Transverse colon (tissue), 4 donors: Measurements from ENCODE around the gene ADRB1. TPM values are rescaled to one million over a fixed set of nuclear protein-coding genes. Genes with fewer than 3 reads are reported as not detected.

Experiments used
- DNase-seq: peaks from one replicate; pipeline ENCODE4 v3.0.0-alpha.2; 2019
- H3K27ac ChIP-seq, 4 donors: fragments of 200-600 bp; sonication (generic); 2 replicates each; pipeline ENCODE4 v1.5.1; 2016 to 2018; ENCODE audit warnings: inconsistent platforms in 4 of 4
- H3K27me3 ChIP-seq: fragments of 200-600 bp; sonication (generic); 2 replicates; pipeline ENCODE4 v1.5.1; 2017; ENCODE audit warnings: inconsistent platforms
- H3K36me3 ChIP-seq, 4 donors: fragments of 200-600 bp; sonication (generic); 2 replicates each; pipeline ENCODE4 v1.5.1; 2017 to 2019; ENCODE audit warnings: inconsistent platforms in 4 of 4
- H3K4me1 ChIP-seq, 4 donors: fragments of 200-600 bp; sonication (generic); 2 replicates each; pipeline ENCODE4 v1.5.1; 2017 to 2020; ENCODE audit warnings: inconsistent platforms in 4 of 4
- H3K4me3 ChIP-seq, 4 donors: fragments of 200-600 bp; sonication (generic); 1 replicate in 1 of 4; 2 replicates in 3 of 4; pipeline versions ENCODE4 v1.5.1 to v1.6.1; 2017 to 2019; ENCODE audit warnings: inconsistent platforms in 4 of 4
- H3K9me3 ChIP-seq, 2 donors: fragments of 200-600 bp; sonication (generic); 2 replicates each; pipeline ENCODE4 v1.5.1; 2017 to 2019; ENCODE audit warnings: inconsistent platforms in 2 of 2
- EP300 ChIP-seq: sonication (generic); formaldehyde crosslinking; IDR thresholded peaks from one replicate; pipeline ENCODE4 v1.6.1; 2017; ENCODE audit warnings: antibody characterized with exemption, low read depth
- POLR2A ChIP-seq: fragments of 450-650 bp; IDR thresholded peaks from one replicate; pipeline ENCODE4 v1.6.1; 2016; ENCODE audit warnings: antibody characterized with exemption, mild to moderate bottlenecking, moderate library complexity
- POLR2AphosphoS5 ChIP-seq, 3 donors: sonication (generic); formaldehyde crosslinking; IDR thresholded peaks; one replicate each; pipeline ENCODE4 v1.6.1; 2016; ENCODE audit warnings: antibody characterized with exemption in 3 of 3
- WGBS, 2 donors: methylation state at CpG; one replicate each; pipeline ENCODE4 v1.1.5; 2018; ENCODE audit warnings: low coverage in 1 of 2; 5-methylcytosine and 5-hydroxymethylcytosine counted together
- in situ Hi-C, 4 donors: fragments of 200-750 bp; cut with MboI; loops; one replicate each; pipeline versions ENCODE4 v1.15.0 to v1.15.1; 2017; ENCODE audit warnings: low sequenced_read_pairs in 3 of 4, low pct_ligation_motif_present in 1 of 4, low pct_unique_long_range_greater_than_20kb in 1 of 4
- intact Hi-C: fragments of 100-400 bp; cut with DNase I; formaldehyde crosslinking; loops from one replicate; pipeline ENCODE4 v1.15.1; 2023; ENCODE audit warnings: low total_unique reads
- total RNA-seq, 4 donors: library from RNA; depleted of rRNA; stranded (reverse); fragments of >200 nt; gene quantifications; one replicate each; pipeline ENCODE4 v1.1.0, GENCODE V29; 2016
- TF ChIP-seq, protein P1 (sequence below), 5 experiments: fragments of 200-600 bp in 3 of 5; fragments of 450-650 bp in 2 of 5; sonication (generic) in 3 of 5; IDR thresholded peaks; 1 replicate in 2 of 5; 2 replicates in 3 of 5; pipeline ENCODE4 v1.5.1; 2016 to 2017; ENCODE audit warnings: antibody characterized with exemption in 5 of 5, inconsistent platforms in 3 of 5, mild to moderate bottlenecking in 2 of 5, moderate library complexity in 1 of 5

ADRB1 gene
- total RNA-seq, 4 donors from 2014 or later, result 1.2 to 1.9 (median 1.4) TPM; not detected in 1

DNA sequence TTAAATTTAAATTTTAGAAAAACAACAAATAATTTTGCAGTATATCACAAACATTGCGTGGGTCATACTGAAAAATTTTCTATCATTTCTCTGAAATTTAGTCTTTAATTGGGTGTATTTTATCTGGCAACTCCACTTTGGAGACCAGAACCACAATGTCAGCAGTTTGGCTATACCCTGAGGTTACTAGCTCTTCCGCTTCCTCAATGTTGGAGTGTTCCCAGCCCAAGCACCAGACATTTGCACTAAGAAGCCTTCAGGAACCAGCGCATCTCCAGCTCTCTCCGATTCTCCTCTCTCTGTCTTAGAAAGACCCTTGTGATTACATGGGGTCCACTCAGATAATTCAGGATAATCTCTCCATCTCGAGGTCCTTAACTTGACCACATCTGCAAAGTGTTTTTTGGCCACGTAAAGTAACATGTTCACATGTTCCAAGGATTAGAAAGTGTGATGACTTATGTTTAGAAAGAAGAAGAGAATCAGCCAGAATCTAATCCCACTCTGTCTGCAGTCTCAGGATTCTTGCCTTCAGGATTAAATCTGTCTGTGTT lies 43.1 kb upstream of the ADRB1 start:
- Histone ChIP-seq H3K27me3 (no peaks in the 10 kb centered on the region), H3K4me1 (peaks cover 0 to 31% (median 4%) of the 10 kb centered on the region in 4 donors), H3K9me3 (no peaks in the 10 kb centered on the region), H3K27ac (peak overlapping the region in 1 of 4 donors; percentile 66), H3K4me3 (no peak overlapping the region), H3K36me3 (no peaks in the 10 kb centered on the region)
- TF ChIP-seq POLR2AphosphoS5 (IDR thresholded peaks at IDR 0.05), result no peak
- TF ChIP-seq, protein P1, sequence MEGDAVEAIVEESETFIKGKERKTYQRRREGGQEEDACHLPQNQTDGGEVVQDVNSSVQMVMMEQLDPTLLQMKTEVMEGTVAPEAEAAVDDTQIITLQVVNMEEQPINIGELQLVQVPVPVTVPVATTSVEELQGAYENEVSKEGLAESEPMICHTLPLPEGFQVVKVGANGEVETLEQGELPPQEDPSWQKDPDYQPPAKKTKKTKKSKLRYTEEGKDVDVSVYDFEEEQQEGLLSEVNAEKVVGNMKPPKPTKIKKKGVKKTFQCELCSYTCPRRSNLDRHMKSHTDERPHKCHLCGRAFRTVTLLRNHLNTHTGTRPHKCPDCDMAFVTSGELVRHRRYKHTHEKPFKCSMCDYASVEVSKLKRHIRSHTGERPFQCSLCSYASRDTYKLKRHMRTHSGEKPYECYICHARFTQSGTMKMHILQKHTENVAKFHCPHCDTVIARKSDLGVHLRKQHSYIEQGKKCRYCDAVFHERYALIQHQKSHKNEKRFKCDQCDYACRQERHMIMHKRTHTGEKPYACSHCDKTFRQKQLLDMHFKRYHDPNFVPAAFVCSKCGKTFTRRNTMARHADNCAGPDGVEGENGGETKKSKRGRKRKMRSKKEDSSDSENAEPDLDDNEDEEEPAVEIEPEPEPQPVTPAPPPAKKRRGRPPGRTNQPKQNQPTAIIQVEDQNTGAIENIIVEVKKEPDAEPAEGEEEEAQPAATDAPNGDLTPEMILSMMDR (IDR thresholded peaks at IDR 0.05), result no peak
- no peak for TF ChIP-seq EP300
- TF ChIP-seq POLR2A, result no peak
- WGBS, 2 donors, result 82 to 84% methylated on average over 5 to 6 of the region's 6 CpGs
- intact Hi-C loops (no loop called here), in situ Hi-C loops (no loop called here)
- DNase-seq, result no peak

DNA sequence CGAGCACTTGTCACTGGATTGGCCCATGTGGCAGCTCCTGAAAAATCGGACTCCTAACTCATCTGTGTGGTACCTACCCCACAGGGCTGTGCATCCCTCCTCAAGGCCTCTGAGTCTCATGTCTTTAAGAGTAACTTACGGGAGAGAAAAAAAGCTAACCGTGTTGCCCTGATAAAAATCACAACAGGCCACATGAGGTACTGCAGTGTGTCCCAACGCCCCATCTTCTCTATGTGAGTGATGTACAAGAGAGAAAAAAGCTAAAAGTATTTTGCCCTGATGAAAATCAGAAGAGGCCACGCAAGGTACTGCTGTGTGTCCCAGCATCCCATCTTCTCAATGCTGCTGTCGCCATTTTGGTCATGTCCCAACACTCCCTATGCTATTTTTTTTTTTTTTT lies 41.2 kb upstream of the ADRB1 start:
- TF ChIP-seq, protein P1 (IDR thresholded peaks at IDR 0.05), result peak in 1 of 5 experiments; percentile 5
- no peak for TF ChIP-seq POLR2AphosphoS5 (IDR thresholded peaks at IDR 0.05)
- H3K36me3 ChIP-seq, result no peaks in the 10 kb centered on the region
- peaks cover 0 to 25% (median 4%) of the 10 kb centered on the region in 4 donors for H3K4me1 ChIP-seq
- no peaks in the 10 kb centered on the region for H3K27me3 ChIP-seq
- no peak overlapping the region for H3K4me3 ChIP-seq
- intact Hi-C loops, result no loop called here
- 75 to 79% methylated on average over 4 to 7 of the region's 7 CpGs for WGBS, 2 donors
- H3K9me3 ChIP-seq, result no peaks in the 10 kb centered on the region
- in situ Hi-C loops, result no loop called here
- H3K27ac ChIP-seq, result no peak overlapping the region
- no peak for DNase-seq

DNA sequence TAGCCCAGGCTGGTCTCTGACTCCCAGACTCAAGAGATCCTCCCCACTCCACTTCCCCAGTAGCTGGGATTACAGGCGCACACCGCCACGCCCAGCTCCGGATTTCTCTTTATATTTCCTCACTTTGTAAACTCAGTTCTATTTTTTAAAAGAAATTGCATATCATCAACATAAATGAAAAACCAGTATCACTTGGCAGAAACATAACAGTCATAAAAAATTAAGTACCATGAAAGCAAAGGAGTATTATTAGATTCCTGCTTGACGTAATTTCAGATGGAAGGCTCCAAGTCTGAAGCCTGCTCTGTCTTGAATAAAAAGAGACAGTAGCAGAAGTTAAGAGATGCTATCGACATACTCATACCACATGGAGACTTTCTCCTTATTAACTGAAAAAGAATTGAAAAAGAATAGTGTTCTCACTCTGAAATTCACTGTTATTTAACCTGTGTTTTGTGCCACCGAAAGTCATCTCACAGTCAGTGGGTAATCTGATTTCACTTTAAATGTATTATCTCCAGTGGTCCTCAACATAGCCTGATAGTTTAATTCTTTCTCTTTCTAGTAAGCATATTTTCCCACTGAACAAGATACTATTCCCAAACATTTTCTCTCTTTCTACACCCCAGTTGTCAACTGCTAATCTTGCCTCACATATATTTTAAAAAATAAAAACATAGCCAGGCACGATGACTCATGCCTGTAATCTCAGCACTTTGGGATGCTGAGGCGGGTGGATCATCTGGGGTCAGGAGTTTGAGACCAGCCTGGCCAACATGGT lies 40.3 kb upstream of the ADRB1 start:
- TF ChIP-seq, protein P1 (IDR thresholded peaks at IDR 0.05), result no peak
- TF ChIP-seq POLR2A (no peak), EP300 (no peak), POLR2AphosphoS5 (IDR thresholded peaks at IDR 0.05) (no peak)
- no peaks in the 10 kb centered on the region for H3K36me3 ChIP-seq
- H3K4me3 ChIP-seq, result no peak overlapping the region
- H3K27me3 ChIP-seq, result no peaks in the 10 kb centered on the region
- peaks cover 0 to 20% (median 4%) of the 10 kb centered on the region in 4 donors for H3K4me1 ChIP-seq
- in situ Hi-C loops (no loop called here), intact Hi-C loops (no loop called here)
- DNase-seq, result no peak
- H3K27ac ChIP-seq, result no peak overlapping the region
- H3K9me3 ChIP-seq, result no peaks in the 10 kb centered on the region
- 87% methylated on average over 7 to 9 of the region's 9 CpGs for WGBS, 2 donors

DNA sequence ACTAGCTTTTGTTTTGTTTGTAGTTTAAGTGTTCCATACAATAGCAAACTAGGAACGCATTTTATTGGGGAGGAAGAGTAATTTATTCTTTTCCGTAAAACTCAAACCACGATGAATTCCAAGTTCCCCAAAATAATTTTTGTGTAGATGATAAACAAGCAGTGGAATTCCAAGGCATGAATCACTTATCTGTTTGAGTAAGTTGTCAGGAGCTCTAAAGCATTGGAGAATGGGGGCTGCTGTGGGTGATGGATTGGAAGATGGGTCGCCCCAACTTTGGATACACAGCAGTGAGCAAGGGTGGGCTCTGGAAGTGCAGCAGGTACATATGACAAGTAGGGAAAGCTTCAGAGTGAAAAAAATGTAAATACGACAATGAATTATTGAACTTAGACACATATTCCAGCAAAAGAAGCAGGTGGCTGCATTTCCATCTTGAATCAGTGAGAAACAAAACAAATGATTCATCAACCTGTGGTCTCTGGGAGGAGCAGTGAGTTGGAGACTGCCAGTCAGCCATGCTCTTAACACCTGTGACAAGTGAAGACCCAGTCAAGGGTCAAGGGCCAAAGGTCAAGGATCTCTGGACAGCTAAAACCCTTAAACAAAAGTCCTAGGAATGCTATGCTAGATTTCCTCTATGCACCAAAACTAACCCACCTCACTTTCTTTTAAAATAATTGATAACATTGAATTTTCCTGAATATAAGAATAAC lies 34.2 kb upstream of the ADRB1 start:
- H3K27ac ChIP-seq, result no peak overlapping the region
- intact Hi-C loops, result no loop called here
- no peaks in the 10 kb centered on the region for H3K27me3 ChIP-seq
- no peaks in the 10 kb centered on the region for H3K36me3 ChIP-seq
- in situ Hi-C loops, result no loop called here
- H3K4me1 ChIP-seq, result no peaks in the 10 kb centered on the region
- TF ChIP-seq POLR2AphosphoS5 (IDR thresholded peaks at IDR 0.05) (no peak), POLR2A (no peak), EP300 (no peak)
- TF ChIP-seq, protein P1 (IDR thresholded peaks at IDR 0.05), result no peak
- H3K4me3 ChIP-seq, result no peak overlapping the region
- 49 to 67% methylated on average over 5 of the region's 5 CpGs for WGBS, 2 donors
- H3K9me3 ChIP-seq, result no peaks in the 10 kb centered on the region
- no peak for DNase-seq
